ENCODE data around the gene PROS1. TPM values are rescaled to one million over a fixed set of nuclear protein-coding genes. Genes with fewer than 3 reads are reported as not detected.

PROS1 gene
- total and polyA plus RNA-seq, 9 of the 15 experiments (the other 6 are each of a cell fraction or from before 2014, with no cell fraction given): 5.5 to 50.5 (median 22.7) TPM

DNA sequence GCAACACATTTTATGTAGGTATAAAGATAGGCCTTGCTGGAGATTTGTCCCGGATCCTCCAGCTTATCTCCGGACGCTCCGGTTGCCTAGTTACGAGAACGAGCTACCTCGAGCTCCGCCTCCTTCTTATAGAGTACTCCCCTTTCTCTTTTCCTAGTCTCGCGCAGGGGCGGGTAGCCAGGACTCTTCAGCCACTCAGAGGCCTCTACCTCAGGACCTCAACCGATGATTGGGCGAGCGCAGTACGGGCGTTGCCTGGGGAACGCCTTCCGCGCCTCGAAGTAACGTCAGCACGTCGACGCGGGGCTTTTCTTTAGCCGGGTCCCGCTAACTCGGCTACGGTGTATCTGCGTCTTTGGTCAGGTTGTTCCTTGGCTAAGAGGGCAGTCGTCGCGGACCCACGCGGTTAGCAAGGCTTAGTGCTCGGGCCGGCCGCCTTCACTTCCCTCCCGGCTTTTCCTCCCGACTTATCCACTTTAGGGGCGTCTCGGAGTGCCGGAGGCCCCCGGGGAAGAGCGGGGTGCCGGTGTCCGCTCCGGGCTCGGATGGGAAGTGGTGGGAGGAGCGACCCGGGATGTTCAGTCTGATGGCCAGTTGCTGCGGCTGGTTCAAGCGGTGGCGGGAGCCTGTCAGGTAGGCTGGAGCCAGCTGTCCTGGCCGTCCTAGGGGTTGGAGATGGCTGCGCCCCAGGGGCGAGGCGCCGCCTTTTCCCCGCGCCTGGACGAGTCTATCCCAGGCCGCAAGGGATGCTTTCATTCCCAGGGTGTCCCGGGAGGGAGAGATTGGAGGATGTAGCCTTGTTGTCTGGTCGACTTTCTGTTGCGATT, 6.4 kb upstream of the PROS1 start, which contains the start of gene ARL13B (continued):
- TF ChIP-seq, protein P1, sequence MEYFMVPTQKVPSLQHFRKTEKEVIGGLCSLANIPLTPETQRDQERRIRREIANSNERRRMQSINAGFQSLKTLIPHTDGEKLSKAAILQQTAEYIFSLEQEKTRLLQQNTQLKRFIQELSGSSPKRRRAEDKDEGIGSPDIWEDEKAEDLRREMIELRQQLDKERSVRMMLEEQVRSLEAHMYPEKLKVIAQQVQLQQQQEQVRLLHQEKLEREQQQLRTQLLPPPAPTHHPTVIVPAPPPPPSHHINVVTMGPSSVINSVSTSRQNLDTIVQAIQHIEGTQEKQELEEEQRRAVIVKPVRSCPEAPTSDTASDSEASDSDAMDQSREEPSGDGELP (CRISPR knock-in tag; IDR thresholded peaks at IDR 0.05; ENCODE audit: borderline replicate concordance): peak; percentile 71
- TF ChIP-seq ZNF699 (CRISPR knock-in tag; IDR thresholded peaks at IDR 0.05; ENCODE audit: insufficient replicate concordance) (no peak), MYNN (IDR thresholded peaks at IDR 0.05) (peak; percentile 87), MYNN (CRISPR knock-in tag; IDR thresholded peaks at IDR 0.05) (no peak; the same call in 1 of the 2 replicates), RBM25 (IDR thresholded peaks at IDR 0.05; ENCODE audit: low read depth, low read length, severe bottlenecking) (peak; percentile 62), CHD2 (IDR thresholded peaks at IDR 0.05; ENCODE audit: low read depth, low read length) (peak; percentile 75), RBFOX2 (IDR thresholded peaks at IDR 0.05; ENCODE audit: low read depth, low read length) (peak; percentile 87), MTA1 (IDR thresholded peaks at IDR 0.05; ENCODE audit: borderline replicate concordance) (peak; percentile 71; the same call in 1 of the 2 replicates), CREB1 (IDR thresholded peaks at IDR 0.05) (peak; percentile 91), CREB1 (CRISPR knock-in tag; IDR thresholded peaks at IDR 0.05) (peak; percentile 74; the same call in 1 of the 2 replicates), SIN3A (IDR thresholded peaks at IDR 0.05; ENCODE audit: borderline replicate concordance in 2 of 2, control insufficient read depth in 1 of 2, low read depth in 2 of 2, low read length in 2 of 2) (peak; percentile 44 to 72; a peak in 2 of 4 replicates)
- TF ChIP-seq, protein P2, sequence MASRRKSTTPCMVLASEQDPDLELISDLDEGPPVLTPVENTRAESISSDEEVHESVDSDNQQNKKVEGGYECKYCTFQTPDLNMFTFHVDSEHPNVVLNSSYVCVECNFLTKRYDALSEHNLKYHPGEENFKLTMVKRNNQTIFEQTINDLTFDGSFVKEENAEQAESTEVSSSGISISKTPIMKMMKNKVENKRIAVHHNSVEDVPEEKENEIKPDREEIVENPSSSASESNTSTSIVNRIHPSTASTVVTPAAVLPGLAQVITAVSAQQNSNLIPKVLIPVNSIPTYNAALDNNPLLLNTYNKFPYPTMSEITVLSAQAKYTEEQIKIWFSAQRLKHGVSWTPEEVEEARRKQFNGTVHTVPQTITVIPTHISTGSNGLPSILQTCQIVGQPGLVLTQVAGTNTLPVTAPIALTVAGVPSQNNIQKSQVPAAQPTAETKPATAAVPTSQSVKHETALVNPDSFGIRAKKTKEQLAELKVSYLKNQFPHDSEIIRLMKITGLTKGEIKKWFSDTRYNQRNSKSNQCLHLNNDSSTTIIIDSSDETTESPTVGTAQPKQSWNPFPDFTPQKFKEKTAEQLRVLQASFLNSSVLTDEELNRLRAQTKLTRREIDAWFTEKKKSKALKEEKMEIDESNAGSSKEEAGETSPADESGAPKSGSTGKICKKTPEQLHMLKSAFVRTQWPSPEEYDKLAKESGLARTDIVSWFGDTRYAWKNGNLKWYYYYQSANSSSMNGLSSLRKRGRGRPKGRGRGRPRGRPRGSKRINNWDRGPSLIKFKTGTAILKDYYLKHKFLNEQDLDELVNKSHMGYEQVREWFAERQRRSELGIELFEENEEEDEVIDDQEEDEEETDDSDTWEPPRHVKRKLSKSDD (conservative IDR thresholded peaks at IDR 0.05; ENCODE audit: low read length): no peak
- TF ChIP-seq, protein P3, sequence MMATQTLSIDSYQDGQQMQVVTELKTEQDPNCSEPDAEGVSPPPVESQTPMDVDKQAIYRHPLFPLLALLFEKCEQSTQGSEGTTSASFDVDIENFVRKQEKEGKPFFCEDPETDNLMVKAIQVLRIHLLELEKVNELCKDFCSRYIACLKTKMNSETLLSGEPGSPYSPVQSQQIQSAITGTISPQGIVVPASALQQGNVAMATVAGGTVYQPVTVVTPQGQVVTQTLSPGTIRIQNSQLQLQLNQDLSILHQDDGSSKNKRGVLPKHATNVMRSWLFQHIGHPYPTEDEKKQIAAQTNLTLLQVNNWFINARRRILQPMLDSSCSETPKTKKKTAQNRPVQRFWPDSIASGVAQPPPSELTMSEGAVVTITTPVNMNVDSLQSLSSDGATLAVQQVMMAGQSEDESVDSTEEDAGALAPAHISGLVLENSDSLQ (IDR thresholded peaks at IDR 0.05): peak; percentile 29; the same call in 1 of the 2 replicates
- TF ChIP-seq, protein P4, sequence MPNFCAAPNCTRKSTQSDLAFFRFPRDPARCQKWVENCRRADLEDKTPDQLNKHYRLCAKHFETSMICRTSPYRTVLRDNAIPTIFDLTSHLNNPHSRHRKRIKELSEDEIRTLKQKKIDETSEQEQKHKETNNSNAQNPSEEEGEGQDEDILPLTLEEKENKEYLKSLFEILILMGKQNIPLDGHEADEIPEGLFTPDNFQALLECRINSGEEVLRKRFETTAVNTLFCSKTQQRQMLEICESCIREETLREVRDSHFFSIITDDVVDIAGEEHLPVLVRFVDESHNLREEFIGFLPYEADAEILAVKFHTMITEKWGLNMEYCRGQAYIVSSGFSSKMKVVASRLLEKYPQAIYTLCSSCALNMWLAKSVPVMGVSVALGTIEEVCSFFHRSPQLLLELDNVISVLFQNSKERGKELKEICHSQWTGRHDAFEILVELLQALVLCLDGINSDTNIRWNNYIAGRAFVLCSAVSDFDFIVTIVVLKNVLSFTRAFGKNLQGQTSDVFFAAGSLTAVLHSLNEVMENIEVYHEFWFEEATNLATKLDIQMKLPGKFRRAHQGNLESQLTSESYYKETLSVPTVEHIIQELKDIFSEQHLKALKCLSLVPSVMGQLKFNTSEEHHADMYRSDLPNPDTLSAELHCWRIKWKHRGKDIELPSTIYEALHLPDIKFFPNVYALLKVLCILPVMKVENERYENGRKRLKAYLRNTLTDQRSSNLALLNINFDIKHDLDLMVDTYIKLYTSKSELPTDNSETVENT (CRISPR knock-in tag; IDR thresholded peaks at IDR 0.05): 0 out of 2 replicates have a peak, but pooled peaks have one; percentile 45
- TF ChIP-seq, protein P5, sequence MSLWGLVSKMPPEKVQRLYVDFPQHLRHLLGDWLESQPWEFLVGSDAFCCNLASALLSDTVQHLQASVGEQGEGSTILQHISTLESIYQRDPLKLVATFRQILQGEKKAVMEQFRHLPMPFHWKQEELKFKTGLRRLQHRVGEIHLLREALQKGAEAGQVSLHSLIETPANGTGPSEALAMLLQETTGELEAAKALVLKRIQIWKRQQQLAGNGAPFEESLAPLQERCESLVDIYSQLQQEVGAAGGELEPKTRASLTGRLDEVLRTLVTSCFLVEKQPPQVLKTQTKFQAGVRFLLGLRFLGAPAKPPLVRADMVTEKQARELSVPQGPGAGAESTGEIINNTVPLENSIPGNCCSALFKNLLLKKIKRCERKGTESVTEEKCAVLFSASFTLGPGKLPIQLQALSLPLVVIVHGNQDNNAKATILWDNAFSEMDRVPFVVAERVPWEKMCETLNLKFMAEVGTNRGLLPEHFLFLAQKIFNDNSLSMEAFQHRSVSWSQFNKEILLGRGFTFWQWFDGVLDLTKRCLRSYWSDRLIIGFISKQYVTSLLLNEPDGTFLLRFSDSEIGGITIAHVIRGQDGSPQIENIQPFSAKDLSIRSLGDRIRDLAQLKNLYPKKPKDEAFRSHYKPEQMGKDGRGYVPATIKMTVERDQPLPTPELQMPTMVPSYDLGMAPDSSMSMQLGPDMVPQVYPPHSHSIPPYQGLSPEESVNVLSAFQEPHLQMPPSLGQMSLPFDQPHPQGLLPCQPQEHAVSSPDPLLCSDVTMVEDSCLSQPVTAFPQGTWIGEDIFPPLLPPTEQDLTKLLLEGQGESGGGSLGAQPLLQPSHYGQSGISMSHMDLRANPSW (CRISPR knock-in tag; IDR thresholded peaks at IDR 0.05): 0 out of 2 replicates have a peak, but pooled peaks have one; percentile 53

Data from K562 (cell line).